Naive B cell (primary cell): ENCODE results near the gene GRIA2. TPM values are rescaled to one million over a fixed set of nuclear protein-coding genes. Genes with fewer than 3 reads are reported as not detected.
A peak's percentile ranks its signal among the peaks of the same experiment; 100 is the strongest.
"Not testable (repeated sequence)": the region's sequence is repeated elsewhere in the genome, so short reads cannot be mapped to it uniquely, and the experiment has no call there.

Experiments used
- ATAC-seq, 2 donors: fragments of 150-1000 bp; cut with Tn5 transposase; 2 replicates each; pipeline ENCODE4 v1.10.0; 2021; ENCODE audit warnings: low read depth in 2 of 2, mild to moderate bottlenecking in 2 of 2, moderate library complexity in 2 of 2
- DNase-seq: peaks from one replicate; pipeline ENCODE4 v3.0.0; 2022
- H3K27ac Mint-ChIP-seq, 6 donors: one replicate each; pipeline ENCODE4 v1.8.0; 2020 to 2022; ENCODE audit warnings: mild to moderate bottlenecking in 6 of 6, mixed read lengths in 6 of 6, moderate library complexity in 5 of 6, inconsistent platforms in 2 of 6
- H3K27me3 Mint-ChIP-seq, 3 donors: one replicate each; pipeline ENCODE4 v1.8.0; 2021 to 2022; ENCODE audit warnings: mixed read lengths in 3 of 3, mild to moderate bottlenecking in 1 of 3
- H3K36me3 Mint-ChIP-seq, 2 donors: one replicate each; pipeline ENCODE4 v1.8.0; 2020 to 2022; ENCODE audit warnings: mixed read lengths in 2 of 2, inconsistent platforms in 1 of 2, mild to moderate bottlenecking in 1 of 2
- H3K4me1 Mint-ChIP-seq, 3 donors: one replicate each; pipeline ENCODE4 v1.8.0; 2020 to 2022; ENCODE audit warnings: mixed read lengths in 3 of 3, inconsistent platforms in 1 of 3, mild to moderate bottlenecking in 1 of 3, moderate library complexity in 1 of 3
- H3K4me3 Mint-ChIP-seq, 8 donors: one replicate each; pipeline ENCODE4 v1.8.0; 2020 to 2022; ENCODE audit warnings: mild to moderate bottlenecking in 8 of 8, mixed read lengths in 8 of 8, moderate library complexity in 8 of 8, inconsistent platforms in 2 of 8
- H3K9me3 Mint-ChIP-seq, 7 donors: one replicate each; pipeline ENCODE4 v1.8.0; 2020 to 2022; ENCODE audit warnings: mixed read lengths in 7 of 7, mild to moderate bottlenecking in 5 of 7, inconsistent platforms in 2 of 7, moderate library complexity in 1 of 7
- polyA plus RNA-seq, 6 donors: library from polyadenylated mRNA; unstranded; fragments of 300-500 nt; fragmentation: Illumina TruSeq; gene quantifications; one replicate each; pipeline ENCODE4 v1.2.3, GENCODE V29; 2021; ENCODE audit warnings: low read depth in 6 of 6

Gene GRIA2
- polyA plus RNA-seq, 6 donors from 2014 or later: not detected

DNA sequence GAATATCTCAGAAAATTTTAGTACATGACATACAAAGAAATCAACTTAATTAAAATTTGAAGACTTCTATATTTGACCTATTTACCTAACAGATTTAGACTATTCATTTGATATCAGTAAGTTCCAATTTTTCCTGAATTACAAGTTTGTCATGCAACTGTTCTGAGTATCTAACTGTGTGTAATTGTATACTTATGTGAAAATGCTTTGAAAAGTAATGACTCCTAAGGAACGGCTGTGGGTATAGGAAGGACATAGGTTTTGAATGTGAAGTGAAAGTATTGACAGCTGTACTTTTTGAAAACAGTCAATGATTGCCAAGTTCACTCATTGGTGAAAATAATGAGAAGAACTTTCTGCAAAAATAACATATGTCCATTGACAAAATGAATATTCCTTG, 2.9 kb downstream of the GRIA2 start:
- Mint-ChIP-seq H3K9me3 (peaks cover 2 to 27% (median 6%) of the 10 kb centered on the region in 7 donors), H3K4me3 (no peak overlapping the region), H3K4me1 (peaks cover 0 to 4% (median 4%) of the 10 kb centered on the region in 3 donors), H3K27ac (no peak overlapping the region), H3K27me3 (peaks cover 25 to 44% (median 43%) of the 10 kb centered on the region in 3 donors), H3K36me3 (peaks cover 4 to 25% of the 10 kb centered on the region in 2 donors)
- DNase-seq (no peak), ATAC-seq (no peak)

DNA sequence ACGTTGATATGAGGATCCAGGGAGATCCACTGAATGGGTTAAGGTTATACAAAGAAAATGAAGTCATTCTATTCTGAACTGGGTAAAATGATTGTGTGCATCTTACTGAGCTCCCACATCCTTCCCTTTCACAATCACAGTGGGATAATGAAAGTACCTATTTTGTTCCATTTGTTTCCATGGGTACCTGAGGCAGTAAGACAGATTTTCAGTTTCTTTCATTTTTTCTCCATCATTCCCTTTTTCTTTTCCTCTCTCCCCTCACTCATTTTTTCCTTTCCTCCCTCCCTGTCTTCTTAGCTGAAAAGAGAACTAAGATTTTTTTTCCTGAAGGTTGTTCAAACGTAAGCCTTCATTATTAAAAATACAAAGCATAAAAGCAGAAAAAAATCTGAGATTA, 4.6 kb downstream of the GRIA2 start:
- Mint-ChIP-seq H3K9me3 (peaks cover 2 to 17% (median 5%) of the 10 kb centered on the region in 7 donors), H3K36me3 (peaks cover 4 to 16% of the 10 kb centered on the region in 2 donors), H3K4me1 (peaks cover 0 to 4% (median 4%) of the 10 kb centered on the region in 3 donors), H3K4me3 (no peak overlapping the region), H3K27ac (no peak overlapping the region), H3K27me3 (peaks cover 17 to 34% (median 34%) of the 10 kb centered on the region in 3 donors)
- no peak for ATAC-seq
- DNase-seq: no peak

DNA sequence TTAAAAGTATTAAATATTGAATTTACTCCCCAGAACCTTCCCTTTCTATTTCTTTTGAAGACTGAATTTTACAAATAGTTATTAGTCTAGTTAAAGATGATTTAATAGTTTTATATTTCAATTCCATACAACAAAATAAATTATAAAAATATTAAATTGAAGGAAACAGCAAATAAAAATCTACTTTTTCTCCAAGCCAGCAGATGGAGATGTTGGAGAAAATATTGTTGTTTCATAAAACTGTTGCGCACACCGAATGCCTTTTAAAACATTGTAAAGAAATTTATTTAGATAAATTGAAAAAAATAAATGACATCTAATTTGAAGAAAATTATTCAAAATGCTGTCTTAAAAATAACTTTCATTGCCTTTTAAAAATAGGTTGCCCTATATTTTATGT, 5.5 kb downstream of the GRIA2 start:
- Mint-ChIP-seq H3K4me1 (peaks cover 0 to 4% (median 4%) of the 10 kb centered on the region in 3 donors), H3K9me3 (peaks cover under 1 to 16% (median 4%) of the 10 kb centered on the region in 7 donors), H3K27ac (no peak overlapping the region), H3K27me3 (peaks cover 14 to 25% (median 24%) of the 10 kb centered on the region in 3 donors), H3K4me3 (no peak overlapping the region), H3K36me3 (peaks cover 4 to 9% of the 10 kb centered on the region in 2 donors)
- no peak for DNase-seq
- no peak for ATAC-seq

DNA sequence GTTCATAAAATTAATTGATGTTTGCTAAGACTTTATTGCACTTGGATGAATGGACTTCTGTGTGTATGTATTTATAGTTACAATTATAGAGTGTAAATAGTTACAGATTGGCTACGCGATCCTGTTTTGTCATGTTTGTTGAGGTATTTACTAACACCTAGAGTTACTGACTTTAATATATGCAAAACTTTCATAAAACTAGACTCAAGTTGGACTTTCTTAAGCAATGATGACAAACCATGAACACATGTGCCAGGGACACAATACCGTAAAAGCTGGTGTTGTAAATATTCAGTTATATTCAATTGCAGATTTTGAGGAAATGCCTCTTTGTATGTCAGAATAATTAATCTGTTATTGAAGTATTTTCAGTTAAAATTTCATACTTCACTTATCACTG, 6.1 kb downstream of the GRIA2 start:
- Mint-ChIP-seq H3K27me3 (peaks cover 12 to 19% (median 19%) of the 10 kb centered on the region in 3 donors), H3K4me3 (no peak overlapping the region), H3K27ac (no peak overlapping the region), H3K36me3 (peaks cover 3 to 5% of the 10 kb centered on the region in 2 donors), H3K4me1 (peaks cover 0 to 3% (median 2%) of the 10 kb centered on the region in 3 donors), H3K9me3 (peaks cover 0 to 12% (median 4%) of the 10 kb centered on the region in 7 donors)
- DNase-seq: no peak
- ATAC-seq: no peak

DNA sequence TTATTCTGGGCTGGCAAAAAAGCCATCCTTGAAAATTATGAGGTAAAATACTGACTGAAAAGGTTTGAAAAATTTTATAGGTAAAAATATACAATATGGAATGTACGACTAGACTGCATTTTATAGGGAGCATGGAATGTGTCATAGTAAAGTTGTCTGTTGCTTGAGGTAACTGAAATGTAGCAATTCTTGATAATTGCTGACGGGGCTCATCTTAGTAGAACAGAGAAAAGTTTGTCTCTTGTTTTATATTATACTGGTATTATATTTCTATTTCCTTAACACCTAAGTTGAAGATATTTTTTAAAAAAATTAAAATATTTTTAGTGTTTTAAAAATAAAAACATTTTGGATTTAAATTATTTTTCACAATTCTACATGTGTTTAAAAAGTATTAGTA, 11.0 kb downstream of the GRIA2 start:
- no peak for DNase-seq
- Mint-ChIP-seq H3K27me3 (no peaks in the 10 kb centered on the region), H3K4me3 (no peak overlapping the region), H3K9me3 (peaks cover 0 to 4% (median 0%) of the 10 kb centered on the region in 7 donors), H3K36me3 (no peaks in the 10 kb centered on the region), H3K4me1 (no peaks in the 10 kb centered on the region), H3K27ac (no peak overlapping the region)
- ATAC-seq: no peak

DNA sequence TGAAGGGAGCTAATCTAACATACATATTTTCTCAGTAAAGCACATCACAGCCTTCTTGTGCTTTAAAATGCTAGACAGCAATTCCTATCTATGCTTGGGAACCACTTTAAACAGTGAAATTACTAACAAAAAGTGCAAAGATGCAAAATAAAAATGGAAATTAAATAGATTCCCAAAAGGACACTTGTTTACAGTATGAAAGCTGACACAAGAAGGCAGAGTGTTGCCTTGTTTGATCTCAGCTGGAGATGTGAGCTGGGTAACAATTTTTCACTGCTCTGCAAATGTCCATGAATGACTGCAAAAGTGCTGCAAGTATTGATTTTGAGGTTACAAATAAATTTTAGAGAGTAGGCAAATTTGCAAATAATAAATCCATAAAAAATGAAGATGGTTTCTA, 22.3 kb downstream of the GRIA2 start:
- H3K27me3 Mint-ChIP-seq: no peaks in the 10 kb centered on the region
- ATAC-seq (no peak), DNase-seq (no peak)
- no peaks in the 10 kb centered on the region for H3K36me3 Mint-ChIP-seq
- no peak overlapping the region for H3K27ac Mint-ChIP-seq
- no peaks in the 10 kb centered on the region for H3K4me1 Mint-ChIP-seq
- no peak overlapping the region for H3K4me3 Mint-ChIP-seq
- H3K9me3 Mint-ChIP-seq: peaks cover 0 to 3% (median 0%) of the 10 kb centered on the region in 7 donors

DNA sequence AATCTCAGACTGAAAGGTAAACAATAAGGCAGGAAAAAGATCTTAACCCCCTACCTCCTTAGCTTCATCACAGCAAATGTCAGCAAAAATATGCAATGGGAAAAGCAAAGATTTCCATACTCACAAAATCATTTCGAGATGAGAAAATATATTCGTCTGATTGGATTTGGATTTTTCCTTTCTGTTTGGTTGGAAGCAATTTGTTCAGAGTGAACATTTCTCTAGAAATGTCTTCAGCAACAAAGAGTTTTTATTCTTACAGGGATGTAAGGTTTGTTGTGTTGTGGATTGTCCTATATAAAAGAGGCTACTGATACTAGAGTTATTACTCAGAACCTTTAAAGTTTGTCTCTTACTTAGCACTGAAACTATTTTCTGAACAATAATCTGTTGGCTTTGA, 23.8 kb downstream of the GRIA2 start:
- Mint-ChIP-seq H3K27me3 (no peaks in the 10 kb centered on the region), H3K4me3 (no peak overlapping the region), H3K4me1 (no peaks in the 10 kb centered on the region), H3K9me3 (peaks cover 0 to 3% (median 0%) of the 10 kb centered on the region in 7 donors), H3K27ac (no peak overlapping the region), H3K36me3 (no peaks in the 10 kb centered on the region)
- no peak for DNase-seq
- ATAC-seq: no peak

DNA sequence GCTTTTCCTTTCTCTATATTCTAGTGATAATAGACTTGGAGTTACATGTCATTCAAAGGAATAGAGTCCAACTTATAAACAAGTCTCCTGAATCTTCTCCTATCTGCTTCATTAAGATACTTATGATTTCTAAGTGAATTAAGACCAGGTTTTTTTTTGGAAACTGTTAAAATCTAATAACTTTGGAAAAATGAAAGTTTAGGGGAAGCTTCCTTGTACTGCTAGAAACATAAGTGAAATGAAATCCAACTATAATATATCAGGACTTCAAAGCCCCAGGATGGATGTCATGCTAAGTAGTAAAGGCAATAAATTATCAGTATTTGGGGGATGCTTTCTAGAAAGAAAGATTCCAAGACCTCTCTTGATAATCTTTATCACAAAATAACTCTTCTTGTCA, 24.8 kb downstream of the GRIA2 start:
- no peak overlapping the region for H3K4me3 Mint-ChIP-seq
- no peak for DNase-seq
- no peak for ATAC-seq
- H3K27ac Mint-ChIP-seq: no peak overlapping the region
- no peaks in the 10 kb centered on the region for H3K4me1 Mint-ChIP-seq
- no peaks in the 10 kb centered on the region for H3K27me3 Mint-ChIP-seq
- no peaks in the 10 kb centered on the region for H3K36me3 Mint-ChIP-seq
- H3K9me3 Mint-ChIP-seq: peaks cover 0 to 3% (median 0%) of the 10 kb centered on the region in 7 donors

DNA sequence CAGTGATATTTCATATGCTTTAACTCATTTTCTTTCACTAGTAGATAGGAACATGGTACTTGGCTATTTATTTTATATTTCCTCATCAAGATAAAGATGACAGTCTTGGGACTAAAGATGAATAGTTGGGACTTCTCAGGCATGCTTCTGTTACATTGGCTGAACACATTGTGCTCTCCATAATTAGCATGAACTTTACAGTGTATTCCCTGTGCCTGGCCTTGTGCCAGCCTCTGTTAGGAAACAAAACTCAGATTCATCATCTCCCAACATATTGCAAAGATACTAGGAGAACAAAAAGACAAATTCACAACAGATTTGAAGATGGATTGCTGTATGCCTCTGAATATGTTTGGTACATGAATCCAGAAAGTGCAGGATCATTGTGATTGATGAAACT, 26.4 kb downstream of the GRIA2 start:
- Mint-ChIP-seq H3K27me3 (no peaks in the 10 kb centered on the region), H3K27ac (no peak overlapping the region), H3K36me3 (no peaks in the 10 kb centered on the region), H3K4me3 (no peak overlapping the region), H3K9me3 (peaks cover 0 to 3% (median 0%) of the 10 kb centered on the region in 7 donors), H3K4me1 (no peaks in the 10 kb centered on the region)
- no peak for DNase-seq
- ATAC-seq: no peak

DNA sequence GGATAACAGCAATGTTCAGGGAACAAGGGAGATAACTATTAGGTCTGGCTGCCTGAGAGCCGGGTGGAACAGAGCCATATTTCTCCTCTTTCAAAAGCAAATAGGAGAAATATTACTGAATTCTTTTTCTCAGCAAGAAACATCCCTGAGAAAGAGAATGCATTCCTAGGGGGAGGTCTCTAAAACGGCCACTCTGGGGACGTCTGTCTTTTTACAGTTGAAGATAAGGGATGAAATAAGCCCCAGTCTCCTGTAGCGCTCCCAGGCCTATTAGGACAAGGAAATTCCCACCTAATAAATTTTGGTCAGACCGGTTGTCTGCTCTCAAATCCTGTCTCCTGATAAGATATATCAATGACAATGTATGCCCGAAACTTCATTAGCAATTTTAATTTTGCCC, 37.6 kb downstream of the GRIA2 start:
- peaks cover 0 to 29% (median 9%) of the 10 kb centered on the region in 7 donors for H3K9me3 Mint-ChIP-seq
- not testable (repeated sequence) for H3K4me1 Mint-ChIP-seq, H3K27me3 Mint-ChIP-seq, H3K36me3 Mint-ChIP-seq, DNase-seq, H3K27ac Mint-ChIP-seq, ATAC-seq, H3K4me3 Mint-ChIP-seq

DNA sequence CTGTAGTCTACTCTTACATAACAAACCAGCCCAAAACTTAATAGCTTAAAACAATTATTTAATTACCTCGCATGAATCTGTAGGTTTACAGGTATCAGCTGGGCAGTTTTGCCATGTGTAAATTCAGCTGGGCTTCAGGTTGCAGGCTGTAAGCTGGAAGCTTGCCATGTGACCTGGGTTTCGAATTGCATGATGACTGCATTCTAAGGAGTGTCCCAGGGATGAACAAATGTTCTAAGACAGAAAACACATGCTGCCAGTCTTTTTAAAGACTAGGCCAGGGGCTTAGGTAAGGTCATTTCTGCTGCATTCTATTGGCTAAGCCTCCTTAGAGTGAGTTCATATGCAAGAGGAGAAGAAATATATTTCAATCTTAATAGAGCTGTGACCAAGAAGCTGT, 44.8 kb downstream of the GRIA2 start:
- Mint-ChIP-seq H3K9me3 (peaks cover 0 to 14% (median 3%) of the 10 kb centered on the region in 7 donors), H3K36me3 (no peaks in the 10 kb centered on the region), H3K4me3 (no peak overlapping the region), H3K27ac (no peak overlapping the region), H3K4me1 (no peaks in the 10 kb centered on the region), H3K27me3 (no peaks in the 10 kb centered on the region)
- DNase-seq (no peak), ATAC-seq (no peak)

DNA sequence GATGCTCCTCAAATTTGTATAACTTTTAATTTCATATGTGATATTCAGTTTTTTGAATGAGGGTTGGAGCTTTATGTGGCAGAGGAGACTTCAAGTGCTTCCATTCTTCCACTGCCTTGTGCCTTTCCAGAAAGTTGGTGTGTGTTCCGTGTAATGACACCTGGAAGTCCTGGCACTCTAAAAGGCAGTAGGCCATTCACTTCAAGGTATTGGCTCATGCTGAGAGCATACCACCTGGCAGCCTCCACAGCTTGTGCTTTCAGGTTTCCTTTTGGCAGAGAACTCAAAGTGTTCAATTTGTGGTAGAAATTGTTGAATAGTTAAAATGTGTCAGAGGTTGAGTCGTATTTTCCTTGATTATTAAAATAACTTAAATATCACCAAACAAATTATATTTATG, 49.6 kb downstream of the GRIA2 start:
- Mint-ChIP-seq H3K36me3 (peaks cover 0 to 5% of the 10 kb centered on the region in 2 donors), H3K4me1 (no peaks in the 10 kb centered on the region), H3K9me3 (peaks cover 3 to 16% (median 6%) of the 10 kb centered on the region in 7 donors), H3K27me3 (no peaks in the 10 kb centered on the region), H3K4me3 (no peak overlapping the region), H3K27ac (no peak overlapping the region)
- DNase-seq (no peak), ATAC-seq (no peak)

DNA sequence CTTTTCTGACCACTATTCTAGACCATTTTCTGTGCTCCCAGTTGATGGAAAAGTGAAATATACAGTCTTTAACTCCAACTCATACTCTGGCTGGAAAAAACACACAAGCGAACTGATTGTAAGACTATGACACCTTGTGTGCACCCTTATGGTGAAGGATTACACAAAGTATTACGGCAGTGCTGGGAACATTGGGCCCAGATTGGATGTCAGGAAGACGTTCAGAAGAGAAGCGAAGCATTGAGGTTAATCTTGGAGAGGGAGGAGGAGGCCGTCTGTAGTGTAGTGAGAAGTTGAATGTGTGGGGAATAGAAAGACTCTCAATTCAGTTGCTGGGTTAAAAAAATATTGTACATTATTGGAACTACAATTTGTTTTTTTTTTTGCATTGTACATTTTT, 50.0 kb downstream of the GRIA2 start:
- Mint-ChIP-seq H3K4me1 (no peaks in the 10 kb centered on the region), H3K27ac (peak overlapping the region in 1 of 6 donors; percentile 42), H3K9me3 (peaks cover 3 to 16% (median 6%) of the 10 kb centered on the region in 7 donors), H3K27me3 (no peaks in the 10 kb centered on the region), H3K36me3 (peaks cover 0 to 5% of the 10 kb centered on the region in 2 donors), H3K4me3 (no peak overlapping the region)
- no peak for DNase-seq
- ATAC-seq: no peak

DNA sequence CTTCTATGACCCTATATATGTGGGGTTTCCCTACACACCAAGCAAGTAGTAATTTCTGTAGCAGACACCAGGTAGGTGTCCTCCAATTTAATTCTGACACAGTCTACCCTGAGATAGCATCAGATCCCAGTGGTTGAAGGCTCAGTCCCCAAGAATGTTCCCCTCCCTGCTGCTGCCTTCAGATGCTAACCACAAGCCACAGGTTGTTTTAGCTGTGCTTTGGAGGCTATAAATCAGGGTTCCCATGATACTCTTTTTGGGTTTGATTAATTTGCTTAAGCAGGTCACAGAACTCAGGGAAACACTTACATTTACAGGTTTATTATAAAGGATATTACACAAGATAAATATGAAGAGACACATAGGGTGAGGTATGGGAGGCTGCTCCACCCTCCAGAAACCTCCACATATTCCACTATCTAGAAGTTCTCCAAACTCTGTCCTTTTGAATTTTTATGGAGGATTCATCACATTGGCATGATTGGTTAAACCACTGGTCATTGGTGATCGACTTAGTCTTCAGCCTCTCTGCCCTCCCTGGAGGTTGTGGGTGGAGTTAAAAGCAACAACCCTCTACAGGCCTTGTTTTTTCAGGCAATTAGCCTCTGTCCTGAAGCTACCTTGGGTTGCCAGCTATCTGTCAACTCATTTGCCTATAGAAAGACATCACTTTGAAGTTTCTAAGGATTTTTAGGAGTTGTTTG, 50.8 kb downstream of the GRIA2 start:
- ATAC-seq (no peak), DNase-seq (no peak)
- Mint-ChIP-seq H3K27me3 (no peaks in the 10 kb centered on the region), H3K36me3 (peaks cover 0 to 5% of the 10 kb centered on the region in 2 donors), H3K27ac (no peak overlapping the region), H3K9me3 (peaks cover 3 to 12% (median 8%) of the 10 kb centered on the region in 7 donors), H3K4me1 (no peaks in the 10 kb centered on the region), H3K4me3 (no peak overlapping the region)
